ENCODE results near the gene RAPGEF2. TPM values are rescaled to one million over a fixed set of nuclear protein-coding genes. Genes with fewer than 3 reads are reported as not detected.
A peak's percentile ranks its signal among the peaks of the same experiment; 100 is the strongest.

Gene RAPGEF2
- total RNA-seq, 2 donors from 2014 or later: 38.2 to 46.7 TPM

DNA sequence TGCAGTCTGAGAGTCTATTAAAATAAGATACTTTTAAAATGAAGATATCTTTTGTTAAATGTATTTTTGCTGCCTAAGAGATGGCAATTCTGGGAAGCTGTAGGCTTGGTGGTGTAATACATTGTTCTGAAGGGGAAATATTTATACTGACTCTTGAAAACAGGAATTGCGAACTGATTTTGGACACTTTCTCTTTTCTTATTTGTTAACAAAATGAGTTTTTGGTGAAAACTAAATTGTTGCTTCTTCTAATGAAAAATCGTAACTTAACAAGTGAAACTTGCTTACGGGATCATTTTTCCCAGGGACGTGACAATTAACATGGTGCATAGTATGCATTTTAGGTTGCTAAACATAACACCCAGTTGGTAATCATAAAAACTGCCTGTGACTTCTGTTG is 71.0 kb downstream of the RAPGEF2 start:
- intact Hi-C loops (cut with DNase I): loop anchor here (10.0 kb wide), 2 partner anchors 319 to 439 kb away; no protein-coding TSS in a partner anchor

DNA sequence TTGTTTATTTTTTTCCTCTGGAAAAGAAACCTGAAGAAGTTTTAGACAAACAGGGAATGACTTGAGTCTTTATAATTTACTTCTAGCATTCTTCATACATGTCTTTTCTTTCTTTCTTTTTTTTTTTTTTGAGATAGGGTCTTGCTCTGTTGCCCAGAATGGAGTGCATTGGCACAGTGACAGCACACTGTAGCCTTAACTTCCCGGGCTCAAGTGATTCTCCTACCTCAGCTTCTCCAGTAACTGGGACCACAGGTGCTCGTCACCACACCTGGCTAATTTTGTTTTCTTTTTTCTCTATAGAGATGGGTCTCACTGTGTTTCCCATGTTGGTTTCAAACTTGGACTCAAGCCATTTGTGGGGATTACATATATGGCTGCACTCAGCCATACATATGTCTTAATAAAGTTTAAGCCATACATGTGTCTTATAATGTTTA is 71.8 kb downstream of the RAPGEF2 start:
- peaks cover 28% of the 10 kb centered on the region for H3K4me1 ChIP-seq
- intact Hi-C loops (cut with DNase I): loop anchor here (10.0 kb wide), 2 partner anchors 320 to 440 kb away; no protein-coding TSS in a partner anchor

More for the DNA sequence above, 71.0 kb downstream of the RAPGEF2 start:
- ATAC-seq: no peak
- Histone ChIP-seq H3K4me3 (no peak overlapping the region), H3K9me3 (no peaks in the 10 kb centered on the region), H3K27me3 (no peaks in the 10 kb centered on the region), H3K4me1 (peaks cover 24% of the 10 kb centered on the region), H3K36me3 (replicated peaks in 1 of 2; ENCODE audit: insufficient read depth in 1 of 2, low read depth in 2 of 2) (no peaks in the 10 kb centered on the region), H3K27ac (no peak overlapping the region)
- TF ChIP-seq, protein P1, sequence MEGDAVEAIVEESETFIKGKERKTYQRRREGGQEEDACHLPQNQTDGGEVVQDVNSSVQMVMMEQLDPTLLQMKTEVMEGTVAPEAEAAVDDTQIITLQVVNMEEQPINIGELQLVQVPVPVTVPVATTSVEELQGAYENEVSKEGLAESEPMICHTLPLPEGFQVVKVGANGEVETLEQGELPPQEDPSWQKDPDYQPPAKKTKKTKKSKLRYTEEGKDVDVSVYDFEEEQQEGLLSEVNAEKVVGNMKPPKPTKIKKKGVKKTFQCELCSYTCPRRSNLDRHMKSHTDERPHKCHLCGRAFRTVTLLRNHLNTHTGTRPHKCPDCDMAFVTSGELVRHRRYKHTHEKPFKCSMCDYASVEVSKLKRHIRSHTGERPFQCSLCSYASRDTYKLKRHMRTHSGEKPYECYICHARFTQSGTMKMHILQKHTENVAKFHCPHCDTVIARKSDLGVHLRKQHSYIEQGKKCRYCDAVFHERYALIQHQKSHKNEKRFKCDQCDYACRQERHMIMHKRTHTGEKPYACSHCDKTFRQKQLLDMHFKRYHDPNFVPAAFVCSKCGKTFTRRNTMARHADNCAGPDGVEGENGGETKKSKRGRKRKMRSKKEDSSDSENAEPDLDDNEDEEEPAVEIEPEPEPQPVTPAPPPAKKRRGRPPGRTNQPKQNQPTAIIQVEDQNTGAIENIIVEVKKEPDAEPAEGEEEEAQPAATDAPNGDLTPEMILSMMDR (IDR thresholded peaks at IDR 0.05): no peak
- TF ChIP-seq POLR2A (IDR thresholded peaks at IDR 0.05): no peak
- 74 to 81% methylated on average over 4 of the region's 4 CpGs for WGBS, 2 donors
- DNase-seq: no peak

DNA sequence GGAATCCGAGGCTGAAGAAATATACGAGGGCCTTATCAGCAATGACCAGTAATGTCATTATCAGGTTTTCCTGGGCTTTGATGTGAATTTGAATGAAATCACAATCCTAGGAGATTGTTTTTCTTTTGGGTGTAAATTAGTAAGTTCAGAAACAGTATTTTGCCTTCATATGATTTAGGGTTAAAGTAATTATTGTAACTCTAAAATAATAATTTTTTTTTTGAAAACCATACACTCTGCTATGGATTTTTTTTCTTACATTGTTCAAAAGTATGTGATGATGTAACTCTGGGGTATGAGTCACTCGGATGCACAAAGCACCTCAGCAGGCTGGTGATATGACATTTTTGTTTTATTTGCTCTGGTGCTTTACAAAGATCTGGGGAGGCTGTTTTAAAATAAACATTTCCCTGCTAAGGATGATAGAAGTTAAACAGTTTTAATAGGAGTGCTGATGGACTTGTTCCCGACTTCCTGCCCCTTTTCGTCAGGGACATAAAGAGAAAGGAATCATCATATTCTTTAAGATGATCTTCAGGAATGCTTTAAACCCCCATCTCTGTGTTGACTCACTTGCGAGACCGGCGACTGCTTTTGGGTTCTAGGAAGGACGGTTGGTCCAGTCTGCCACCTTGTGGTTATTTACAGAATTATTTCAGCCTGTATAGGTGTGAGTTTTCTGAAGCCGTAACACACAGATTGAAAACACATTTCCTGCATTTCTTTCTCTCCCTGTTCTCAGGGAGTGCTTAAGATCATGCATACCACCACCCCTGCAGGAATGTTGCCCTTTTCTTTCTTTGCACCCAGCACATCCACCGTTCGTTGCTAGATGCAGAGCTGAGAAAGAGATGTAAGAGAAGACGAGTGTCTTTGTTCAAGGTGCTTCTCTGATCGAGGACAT is 72.5 kb downstream of the RAPGEF2 start:
- WGBS, 2 donors: 11 to 12% methylated on average over 14 of the region's 14 CpGs
- DNase-seq: peak; percentile 56 to 68 (median 60)
- no peaks in the 10 kb centered on the region for H3K9me3 ChIP-seq
- H3K4me3 ChIP-seq: no peak overlapping the region
- intact Hi-C loops (cut with DNase I): loop anchor here (10.0 kb wide), 2 partner anchors 321 to 441 kb away; no protein-coding TSS in a partner anchor
- peaks cover 34% of the 10 kb centered on the region for H3K4me1 ChIP-seq
- peak overlapping the region in 3 of 4 donors; percentile 5 to 11 (median 10) for H3K27ac ChIP-seq
- TF ChIP-seq POLR2A (IDR thresholded peaks at IDR 0.05): no peak
- TF ChIP-seq, protein P1 (IDR thresholded peaks at IDR 0.05): peak; percentile 56 to 87 (median 84)
- no peaks in the 10 kb centered on the region for H3K27me3 ChIP-seq
- no peaks in the 10 kb centered on the region for H3K36me3 ChIP-seq (replicated peaks in 1 of 2; ENCODE audit: insufficient read depth in 1 of 2, low read depth in 2 of 2)
- peak; percentile 91 for ATAC-seq

More for the DNA sequence above, 71.8 kb downstream of the RAPGEF2 start:
- H3K36me3 ChIP-seq (replicated peaks in 1 of 2; ENCODE audit: insufficient read depth in 1 of 2, low read depth in 2 of 2): no peaks in the 10 kb centered on the region
- 62 to 80% methylated on average over 2 of the region's 2 CpGs for WGBS, 2 donors
- H3K27me3 ChIP-seq: no peaks in the 10 kb centered on the region
- no peak for DNase-seq
- no peak overlapping the region for H3K27ac ChIP-seq
- no peak for ATAC-seq
- no peaks in the 10 kb centered on the region for H3K9me3 ChIP-seq
- no peak overlapping the region for H3K4me3 ChIP-seq
- TF ChIP-seq, protein P1 (IDR thresholded peaks at IDR 0.05): no peak
- no peak for TF ChIP-seq POLR2A (IDR thresholded peaks at IDR 0.05)

DNA sequence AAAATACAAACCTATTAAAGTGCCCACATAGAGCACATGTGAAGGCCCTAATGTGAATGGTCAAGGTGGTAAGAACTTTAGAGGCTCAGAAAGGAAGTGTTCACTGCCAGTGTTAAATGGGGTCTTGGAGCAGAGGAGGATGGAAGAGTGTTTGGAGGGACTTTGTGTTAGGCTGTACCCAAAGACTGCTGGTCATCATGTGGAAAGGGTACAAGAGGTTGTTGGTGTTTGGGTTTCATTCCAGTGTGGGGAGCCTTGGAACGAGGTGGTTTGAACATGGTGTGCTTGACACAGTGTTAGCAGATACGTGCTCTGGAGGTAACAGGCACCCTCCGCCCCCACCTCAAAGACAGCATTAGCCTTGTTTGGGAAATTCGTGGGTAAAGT is 73.1 kb downstream of the RAPGEF2 start:
- Histone ChIP-seq H3K4me1 (peaks cover 35% of the 10 kb centered on the region), H3K27me3 (no peaks in the 10 kb centered on the region), H3K36me3 (replicated peaks in 1 of 2; ENCODE audit: insufficient read depth in 1 of 2, low read depth in 2 of 2) (no peaks in the 10 kb centered on the region), H3K9me3 (no peaks in the 10 kb centered on the region), H3K27ac (peak overlapping the region in 3 of 4 donors; percentile 5 to 11 (median 10)), H3K4me3 (no peak overlapping the region)
- ATAC-seq (no peak), DNase-seq (no peak)
- 56 to 58% methylated on average over 4 of the region's 4 CpGs for WGBS, 2 donors
- no peak for TF ChIP-seq POLR2A (IDR thresholded peaks at IDR 0.05)
- TF ChIP-seq, protein P1 (IDR thresholded peaks at IDR 0.05): no peak
- intact Hi-C loops (cut with DNase I): loop anchor here (10.0 kb wide), 2 partner anchors 321 to 441 kb away; no protein-coding TSS in a partner anchor
